ENCODE measurements around the gene DTNBP1. TPM values are rescaled to one million over a fixed set of nuclear protein-coding genes. Genes with fewer than 3 reads are reported as not detected.

The DTNBP1 gene
- total and polyA plus RNA-seq, 2 donors (not counting 1 experiment from before 2014, with no cell fraction given), result 9.9 to 13.6 TPM

GRCh38 chr6:15697895-15698294 is 35.1 kb upstream of the DTNBP1 start:
- H3K79me2 ChIP-seq (ENCODE audit: control insufficient read depth, insufficient read depth, low read length), result no peaks in the 10 kb centered on the region
- no peaks in the 10 kb centered on the region for H3K4me1 ChIP-seq (ENCODE audit: control insufficient read depth, extremely low read depth, insufficient read depth, low read length)
- no peak overlapping the region for H3K4me3 ChIP-seq (replicated peaks in 1 of 4; ENCODE audit: control extremely low read depth in 1 of 4, insufficient read depth in 1 of 4, low read depth in 3 of 4, low read length in 4 of 4)
- no peak overlapping the region for H3K27ac ChIP-seq (ENCODE audit: insufficient read depth, low read length)
- H3K27me3 ChIP-seq (ENCODE audit: control insufficient read depth, insufficient read depth, low read length), result no peaks in the 10 kb centered on the region
- H2AFZ ChIP-seq (ENCODE audit: low read length), result no peak overlapping the region
- H3K9me3 ChIP-seq (ENCODE audit: control insufficient read depth, insufficient read depth, low read depth, low read length), result no peaks in the 10 kb centered on the region
- no peak for TF ChIP-seq CTCF (conservative IDR thresholded peaks at IDR 0.05 in 1 of 2, IDR thresholded peaks at IDR 0.05 in 1 of 2; ENCODE audit: low read depth in 1 of 2, low read length in 2 of 2)
- TF ChIP-seq EZH2 (IDR thresholded peaks at IDR 0.05; ENCODE audit: low read length, missing control alignments), result no peak
- no peak overlapping the region for H3K9ac ChIP-seq (ENCODE audit: insufficient read depth, low read length)
- DNase-seq (ENCODE audit: low read depth in 2 of 2), result no peak
- no peak overlapping the region for H3K4me2 ChIP-seq (ENCODE audit: extremely low read depth, insufficient read depth, low read length)
- no peaks in the 10 kb centered on the region for H4K20me1 ChIP-seq (ENCODE audit: control insufficient read depth, extremely low read depth, insufficient read depth, low read length)
- H3K36me3 ChIP-seq (ENCODE audit: control insufficient read depth, insufficient read depth, low read length), result no peaks in the 10 kb centered on the region

GRCh38 chr6:15691250-15691869 is 28.5 kb upstream of the DTNBP1 start:
- H3K4me2 ChIP-seq (ENCODE audit: extremely low read depth, insufficient read depth, low read length), result peak overlapping the region; percentile 95
- peak; percentile 75 to 89 for DNase-seq (ENCODE audit: low read depth in 2 of 2)
- peak overlapping the region; percentile 95 for H2AFZ ChIP-seq (ENCODE audit: low read length)
- H3K79me2 ChIP-seq (ENCODE audit: control insufficient read depth, insufficient read depth, low read length), result no peaks in the 10 kb centered on the region
- H3K27me3 ChIP-seq (ENCODE audit: control insufficient read depth, insufficient read depth, low read length), result no peaks in the 10 kb centered on the region
- H3K4me1 ChIP-seq (ENCODE audit: control insufficient read depth, extremely low read depth, insufficient read depth, low read length), result peaks cover 4% of the 10 kb centered on the region
- H3K36me3 ChIP-seq (ENCODE audit: control insufficient read depth, insufficient read depth, low read length), result no peaks in the 10 kb centered on the region
- no peaks in the 10 kb centered on the region for H4K20me1 ChIP-seq (ENCODE audit: control insufficient read depth, extremely low read depth, insufficient read depth, low read length)
- H3K4me3 ChIP-seq (replicated peaks in 1 of 4; ENCODE audit: control extremely low read depth in 1 of 4, insufficient read depth in 1 of 4, low read depth in 3 of 4, low read length in 4 of 4), result peak overlapping the region; percentile 50 to 69 (median 55)
- H3K9ac ChIP-seq (ENCODE audit: insufficient read depth, low read length), result peak overlapping the region; percentile 4
- no peaks in the 10 kb centered on the region for H3K9me3 ChIP-seq (ENCODE audit: control insufficient read depth, insufficient read depth, low read depth, low read length)
- H3K27ac ChIP-seq (ENCODE audit: insufficient read depth, low read length), result no peak overlapping the region
- TF ChIP-seq CTCF (conservative IDR thresholded peaks at IDR 0.05 in 1 of 2, IDR thresholded peaks at IDR 0.05 in 1 of 2; ENCODE audit: low read depth in 1 of 2, low read length in 2 of 2), result peak; percentile 100
- TF ChIP-seq EZH2 (IDR thresholded peaks at IDR 0.05; ENCODE audit: low read length, missing control alignments), result no peak

- H3K79me2 ChIP-seq (ENCODE audit: control insufficient read depth, insufficient read depth, low read length), result no peaks in the 10 kb centered on the region
- no peak overlapping the region for H3K4me3 ChIP-seq (replicated peaks in 1 of 4; ENCODE audit: control extremely low read depth in 1 of 4, insufficient read depth in 1 of 4, low read depth in 3 of 4, low read length in 4 of 4)
- no peak overlapping the region for H3K9ac ChIP-seq (ENCODE audit: insufficient read depth, low read length)
- H3K27me3 ChIP-seq (ENCODE audit: control insufficient read depth, insufficient read depth, low read length), result no peaks in the 10 kb centered on the region
- H4K20me1 ChIP-seq (ENCODE audit: control insufficient read depth, extremely low read depth, insufficient read depth, low read length), result no peaks in the 10 kb centered on the region
- H2AFZ ChIP-seq (ENCODE audit: low read length), result no peak overlapping the region
- DNase-seq (ENCODE audit: low read depth in 2 of 2), result no peak
- no peak overlapping the region for H3K27ac ChIP-seq (ENCODE audit: insufficient read depth, low read length)
- no peaks in the 10 kb centered on the region for H3K36me3 ChIP-seq (ENCODE audit: control insufficient read depth, insufficient read depth, low read length)
- H3K4me1 ChIP-seq (ENCODE audit: control insufficient read depth, extremely low read depth, insufficient read depth, low read length), result peaks cover 4% of the 10 kb centered on the region
- no peak for TF ChIP-seq EZH2 (IDR thresholded peaks at IDR 0.05; ENCODE audit: low read length, missing control alignments)
- no peak overlapping the region for H3K4me2 ChIP-seq (ENCODE audit: extremely low read depth, insufficient read depth, low read length)
- no peaks in the 10 kb centered on the region for H3K9me3 ChIP-seq (ENCODE audit: control insufficient read depth, insufficient read depth, low read depth, low read length)
These were observed 27.7 kb upstream of the DTNBP1 start for GRCh38 chr6:15690510-15690909.
